ENCODE data around the gene SNAP91. TPM values are rescaled to one million over a fixed set of nuclear protein-coding genes. Genes with fewer than 3 reads are reported as not detected.

SNAP91 gene
- total and polyA plus RNA-seq, 10 donors, result 0.17 to 2.9 (median 1.5) TPM

DNA sequence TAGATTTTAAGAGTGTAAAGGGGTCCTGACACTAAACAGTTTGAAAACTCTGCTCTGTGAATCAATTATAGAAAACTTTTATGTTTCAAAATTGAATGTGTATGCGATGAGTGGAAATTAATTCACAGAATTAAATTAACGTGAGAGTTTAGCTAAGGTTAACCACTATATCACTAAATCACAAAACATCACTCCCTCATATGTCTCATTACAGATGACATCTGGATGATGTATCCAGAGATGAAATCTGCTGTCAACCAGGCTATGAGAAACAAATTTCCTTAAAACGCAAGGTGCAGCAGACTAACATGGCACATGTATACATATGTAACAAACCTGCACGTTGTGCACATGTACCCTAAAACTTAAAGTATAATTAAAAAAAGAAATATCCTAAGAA is 169.2 kb downstream of the SNAP91 start:
- Histone ChIP-seq H3K27me3 (replicated peaks in 1 of 7) (no peaks in the 10 kb centered on the region), H3K4me3 (no peak overlapping the region), H3K4me1 (no peaks in the 10 kb centered on the region), H3K9me3 (no peaks in the 10 kb centered on the region), H3K36me3 (no peaks in the 10 kb centered on the region), H3K27ac (no peak overlapping the region)
- 75 to 84% (median 76%) methylated on average over 4 of the region's 4 CpGs for WGBS, 5 donors
- no peak for DNase-seq
- TF ChIP-seq POLR2A (IDR thresholded peaks at IDR 0.05), result no peak
- no peak for TF ChIP-seq CTCF (IDR thresholded peaks at IDR 0.05 in 8 of 11, conservative IDR thresholded peaks at IDR 0.05 in 3 of 11)
- no peak for TF ChIP-seq POLR2AphosphoS5 (IDR thresholded peaks at IDR 0.05)
- intact Hi-C loops (cut with DNase I; ENCODE audit: low total_unique reads), result no loop called here

DNA sequence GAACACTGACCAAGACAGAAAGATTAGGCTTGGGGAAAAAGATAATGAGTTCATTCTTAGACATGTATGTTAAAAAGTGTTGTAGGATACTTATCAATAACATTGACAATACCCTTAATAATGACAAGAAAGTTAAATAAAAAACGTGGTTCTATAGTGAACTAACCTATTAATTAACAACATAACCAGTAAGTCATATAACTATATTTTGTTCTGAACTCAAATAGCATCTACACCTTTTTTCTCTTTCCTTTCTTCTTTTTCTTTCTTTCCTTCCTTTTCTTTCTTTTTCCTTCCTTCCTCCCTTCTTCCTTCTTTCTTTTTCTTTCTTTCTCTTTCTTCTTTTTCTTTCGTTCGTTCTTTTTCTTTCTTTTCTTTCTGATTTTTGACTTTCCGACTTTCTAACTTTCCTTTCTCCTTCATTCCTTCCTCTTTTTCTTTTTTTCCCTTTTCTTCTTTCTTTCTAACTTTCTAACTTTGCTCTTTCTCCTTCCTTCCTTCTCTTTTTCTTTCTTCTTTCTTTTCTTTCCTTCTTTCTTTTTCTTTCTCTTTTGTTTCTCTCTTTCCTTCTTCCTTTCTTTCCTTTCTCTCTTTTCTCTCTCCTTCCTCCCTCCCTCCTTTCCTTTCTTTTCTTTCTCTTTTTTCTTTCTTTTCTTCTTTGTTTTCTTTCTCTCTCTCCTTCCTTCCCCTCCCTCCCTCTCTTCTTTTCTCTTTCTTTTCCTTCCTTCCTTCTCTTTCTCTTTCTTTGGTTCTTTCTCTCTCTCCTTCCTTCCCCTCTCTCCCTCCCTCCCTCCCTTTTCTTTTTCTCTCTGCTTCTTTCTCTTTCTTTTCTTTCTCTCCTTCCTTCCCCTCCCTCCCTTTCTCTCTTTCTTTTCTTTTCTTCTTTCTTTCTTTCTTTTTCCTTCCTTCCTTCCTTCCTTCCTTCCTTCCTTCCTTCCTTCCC is 172.0 kb downstream of the SNAP91 start:
- Histone ChIP-seq H3K4me1 (no peaks in the 10 kb centered on the region), H3K9me3 (no peaks in the 10 kb centered on the region), H3K4me3 (no peak overlapping the region), H3K27me3 (replicated peaks in 1 of 7) (peaks cover 0 to 3% (median 0%) of the 10 kb centered on the region in 7 donors), H3K36me3 (no peaks in the 10 kb centered on the region), H3K27ac (no peak overlapping the region)
- WGBS, 5 donors, result 72 to 76% (median 75%) methylated on average over 4 of the region's 4 CpGs
- no peak for DNase-seq
- intact Hi-C loops (cut with DNase I; ENCODE audit: low total_unique reads), result no loop called here
- no peak for TF ChIP-seq POLR2A (IDR thresholded peaks at IDR 0.05)
- no peak for TF ChIP-seq POLR2AphosphoS5 (IDR thresholded peaks at IDR 0.05)
- TF ChIP-seq CTCF (IDR thresholded peaks at IDR 0.05 in 8 of 11, conservative IDR thresholded peaks at IDR 0.05 in 3 of 11), result no peak

GRCh38 chr6:83536034-83536646 is 172.8 kb downstream of the SNAP91 start:
- H3K36me3 ChIP-seq, result no peaks in the 10 kb centered on the region
- H3K9me3 ChIP-seq, result no peaks in the 10 kb centered on the region
- no peak overlapping the region for H3K27ac ChIP-seq
- TF ChIP-seq POLR2AphosphoS5 (IDR thresholded peaks at IDR 0.05), result no peak
- no peak for TF ChIP-seq POLR2A (IDR thresholded peaks at IDR 0.05)
- TF ChIP-seq CTCF (IDR thresholded peaks at IDR 0.05 in 8 of 11, conservative IDR thresholded peaks at IDR 0.05 in 3 of 11), result peak in 9 of 11 experiments; percentile 22 to 77 (median 64)
- intact Hi-C loops (cut with DNase I; ENCODE audit: low total_unique reads), result no loop called here
- H3K27me3 ChIP-seq (replicated peaks in 1 of 7), result peaks cover 0 to 6% (median 0%) of the 10 kb centered on the region in 7 donors
- no peak for DNase-seq
- WGBS, 5 donors, result 42 to 49% (median 46%) methylated on average over 5 of the region's 5 CpGs
- H3K4me1 ChIP-seq, result no peaks in the 10 kb centered on the region
- H3K4me3 ChIP-seq, result no peak overlapping the region

All from spleen (tissue), 11 donors.